Mesendoderm (in vitro differentiated cells): ENCODE results near the gene ATP5F1D.
A peak's percentile ranks its signal among the peaks of the same experiment; 100 is the strongest.

Experiments used
- DNase-seq: peaks from one replicate; pipeline ENCODE4 v3.0.0; 2013
- H2AK5ac ChIP-seq: 2 replicates; pipeline ENCODE4 v1.6.1; 2013; ENCODE audit warnings: low read length, inconsistent platforms
- H2BK120ac ChIP-seq: 2 replicates; pipeline ENCODE4 v1.6.1; 2013; ENCODE audit warnings: low read depth, mild to moderate bottlenecking, low read length, moderate library complexity, mixed read lengths
- H2BK15ac ChIP-seq: replicated peaks from 2 replicates; pipeline ENCODE4 v1.6.1; 2013; ENCODE audit warnings: low read depth, mild to moderate bottlenecking, moderate library complexity
- H2BK5ac ChIP-seq: 2 replicates; pipeline ENCODE4 v1.6.1; 2013; ENCODE audit warnings: low read length, inconsistent platforms
- H3K18ac ChIP-seq: 2 replicates; pipeline ENCODE4 v1.6.1; 2013; ENCODE audit warnings: mild to moderate bottlenecking, low read length, mixed read lengths
- H3K23ac ChIP-seq: one replicate; pipeline ENCODE4 v1.6.1; 2013; ENCODE audit warnings: low read length
- H3K27ac ChIP-seq: 2 replicates; pipeline ENCODE4 v1.5.1; 2013; ENCODE audit warnings: low read depth, mild to moderate bottlenecking, inconsistent platforms, low read length, moderate library complexity
- H3K27me3 ChIP-seq: 2 replicates; pipeline ENCODE4 v1.6.1; 2013; ENCODE audit warnings: low read length, control low read depth, mild to moderate bottlenecking, inconsistent platforms; ENCODE audit not compliant: insufficient read depth, poor library complexity
- H3K36me3 ChIP-seq: 2 replicates; pipeline ENCODE4 v1.6.1; 2013; ENCODE audit warnings: low read length, inconsistent platforms; ENCODE audit not compliant: control insufficient read depth, insufficient read depth
- H3K4ac ChIP-seq: one replicate; pipeline ENCODE4 v1.6.1; 2013; ENCODE audit warnings: low read depth, mild to moderate bottlenecking, low read length, moderate library complexity
- H3K4me1 ChIP-seq: 2 replicates; pipeline ENCODE4 v1.6.1; 2013; ENCODE audit warnings: low read depth, low read length, inconsistent platforms; ENCODE audit not compliant: control insufficient read depth
- H3K4me2 ChIP-seq: 2 replicates; pipeline ENCODE4 v1.6.1; 2013; ENCODE audit warnings: low read length
- H3K4me3 ChIP-seq: 2 replicates; pipeline ENCODE4 v1.5.1; 2013; ENCODE audit warnings: mild to moderate bottlenecking, low read length
- H3K56ac ChIP-seq: one replicate; pipeline ENCODE4 v1.6.1; 2013; ENCODE audit warnings: low read length
- H3K79me1 ChIP-seq: 2 replicates; pipeline ENCODE4 v1.6.1; 2013; ENCODE audit warnings: low read length, inconsistent platforms
- H3K79me2 ChIP-seq: 2 replicates; pipeline ENCODE4 v1.6.1; 2013; ENCODE audit warnings: mild to moderate bottlenecking, low read length; ENCODE audit not compliant: control insufficient read depth, insufficient read depth
- H3K9ac ChIP-seq: 2 replicates; pipeline ENCODE4 v1.6.1; 2013; ENCODE audit warnings: low read length, inconsistent platforms
- H4K5ac ChIP-seq: one replicate; pipeline ENCODE4 v1.6.1; 2013; ENCODE audit warnings: low read length
- H4K8ac ChIP-seq: one replicate; pipeline ENCODE4 v1.6.1; 2013; ENCODE audit warnings: low read depth, mild to moderate bottlenecking, control low read depth, low read length, moderate library complexity
- WGBS: extraction: QIAGEN DNeasy Blood & Tissue Kit; methylation state at CpG from one replicate; pipeline ENCODE4 v1.1.7; 2013; ENCODE audit warnings: low lambda C conversion rate, missing lambda C conversion rate; ENCODE audit not compliant: insufficient coverage; ENCODE audit errors: extremely low coverage; 5-methylcytosine and 5-hydroxymethylcytosine counted together

Gene ATP5F1D

DNA sequence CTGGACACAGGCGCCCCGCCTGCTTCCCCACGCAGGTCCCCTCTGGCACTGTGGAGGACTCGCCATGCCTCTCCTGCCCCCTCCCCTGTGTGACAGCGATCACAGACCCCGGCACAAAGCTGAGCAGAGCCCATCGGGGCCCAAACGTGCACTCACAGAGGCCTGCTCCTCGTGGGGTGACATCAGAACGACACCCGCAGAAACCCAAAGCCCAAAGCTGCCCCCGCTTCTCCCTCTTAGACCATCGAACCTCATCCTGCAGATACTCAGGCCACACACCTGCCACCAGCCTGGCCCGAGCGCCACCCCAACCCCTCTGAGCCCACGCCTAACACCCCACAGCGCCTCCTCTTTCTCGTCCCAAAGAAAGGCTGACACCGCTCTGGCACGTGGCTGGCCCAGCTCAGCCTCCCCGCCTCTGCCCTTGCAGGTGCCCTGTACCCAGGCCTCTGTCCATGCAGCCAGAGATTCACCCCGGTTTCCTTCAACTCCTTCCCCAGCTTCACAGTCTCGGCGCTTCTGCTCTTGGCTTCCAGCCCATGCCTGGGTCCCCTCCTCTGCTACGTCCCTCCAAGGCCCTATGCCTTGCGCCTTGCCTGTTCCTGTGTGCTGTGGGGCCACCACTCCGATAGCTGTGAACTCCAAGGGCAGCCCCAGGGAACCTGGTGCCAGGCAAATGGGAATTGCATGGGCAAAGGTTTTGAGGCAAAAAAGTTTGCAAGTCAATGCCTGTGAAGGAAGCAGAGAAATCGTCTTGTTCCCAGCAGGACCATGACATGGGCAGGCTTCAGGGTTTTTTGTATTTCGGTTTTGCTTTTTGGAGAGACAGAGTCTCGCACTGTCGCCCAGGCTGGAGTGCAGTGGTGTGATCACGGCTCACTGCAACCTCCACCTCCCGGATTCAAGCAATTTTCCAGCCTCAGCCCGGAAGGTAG lies 2.9 kb upstream of the ATP5F1D start:
- Histone ChIP-seq H2BK120ac (no peak overlapping the region), H3K9ac (peak overlapping the region; percentile 63)
- WGBS, result no CpG with 5 or more reads among the region's 34 CpGs

DNA sequence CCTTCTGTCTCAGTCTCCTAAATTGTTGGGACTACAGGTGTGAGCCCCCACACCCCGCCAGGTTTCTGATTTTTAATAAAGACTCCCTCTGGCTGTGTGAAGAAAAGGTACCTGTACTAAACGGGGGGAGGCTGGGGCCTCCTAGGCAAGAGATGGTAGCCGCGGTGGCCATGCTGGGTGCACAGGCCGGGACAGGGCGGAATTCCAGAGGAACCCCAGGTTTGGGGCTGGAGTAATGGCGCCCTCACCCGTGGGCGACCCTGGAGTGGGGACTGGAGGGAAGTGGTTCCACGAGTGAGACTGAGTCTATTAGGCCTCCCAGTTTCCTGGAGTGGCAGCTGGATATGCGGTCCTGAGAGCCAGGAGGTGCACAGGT lies 2.1 kb upstream of the ATP5F1D start:
- Histone ChIP-seq H3K27ac (no peak overlapping the region), H3K27me3 (no peaks in the 10 kb centered on the region), H3K18ac (no peak overlapping the region), H2BK15ac (no peak overlapping the region), H3K4me2 (no peak overlapping the region), H3K4me3 (no peak overlapping the region), H3K36me3 (no peaks in the 10 kb centered on the region), H4K8ac (no peak overlapping the region), H3K79me2 (peaks cover 5% of the 10 kb centered on the region), H2AK5ac (no peak overlapping the region), H3K79me1 (peaks cover 5% of the 10 kb centered on the region), H2BK120ac (no peak overlapping the region), H3K9ac (no peak overlapping the region), H3K4ac (no peak overlapping the region), H2BK5ac (no peak overlapping the region), H3K23ac (no peak overlapping the region), H3K4me1 (no peaks in the 10 kb centered on the region), H3K56ac (peak overlapping the region; percentile 77), H4K5ac (no peak overlapping the region)
- no CpG with 5 or more reads among the region's 11 CpGs for WGBS
- DNase-seq, result no peak

More for the DNA sequence above, 2.9 kb upstream of the ATP5F1D start:
- Histone ChIP-seq H2BK15ac (no peak overlapping the region), H3K79me2 (peaks cover 5% of the 10 kb centered on the region), H3K27ac (no peak overlapping the region), H3K4me2 (peak overlapping the region; percentile 29), H3K79me1 (peaks cover 5% of the 10 kb centered on the region), H3K23ac (peak overlapping the region; percentile 90), H2BK5ac (no peak overlapping the region), H3K27me3 (no peaks in the 10 kb centered on the region), H2AK5ac (peak overlapping the region; percentile 4), H3K36me3 (no peaks in the 10 kb centered on the region), H3K4me3 (no peak overlapping the region), H3K4ac (peak overlapping the region; percentile 38), H3K56ac (peak overlapping the region; percentile 69), H3K18ac (peak overlapping the region; percentile 45), H3K4me1 (no peaks in the 10 kb centered on the region), H4K5ac (no peak overlapping the region), H4K8ac (no peak overlapping the region)
- no peak for DNase-seq

DNA sequence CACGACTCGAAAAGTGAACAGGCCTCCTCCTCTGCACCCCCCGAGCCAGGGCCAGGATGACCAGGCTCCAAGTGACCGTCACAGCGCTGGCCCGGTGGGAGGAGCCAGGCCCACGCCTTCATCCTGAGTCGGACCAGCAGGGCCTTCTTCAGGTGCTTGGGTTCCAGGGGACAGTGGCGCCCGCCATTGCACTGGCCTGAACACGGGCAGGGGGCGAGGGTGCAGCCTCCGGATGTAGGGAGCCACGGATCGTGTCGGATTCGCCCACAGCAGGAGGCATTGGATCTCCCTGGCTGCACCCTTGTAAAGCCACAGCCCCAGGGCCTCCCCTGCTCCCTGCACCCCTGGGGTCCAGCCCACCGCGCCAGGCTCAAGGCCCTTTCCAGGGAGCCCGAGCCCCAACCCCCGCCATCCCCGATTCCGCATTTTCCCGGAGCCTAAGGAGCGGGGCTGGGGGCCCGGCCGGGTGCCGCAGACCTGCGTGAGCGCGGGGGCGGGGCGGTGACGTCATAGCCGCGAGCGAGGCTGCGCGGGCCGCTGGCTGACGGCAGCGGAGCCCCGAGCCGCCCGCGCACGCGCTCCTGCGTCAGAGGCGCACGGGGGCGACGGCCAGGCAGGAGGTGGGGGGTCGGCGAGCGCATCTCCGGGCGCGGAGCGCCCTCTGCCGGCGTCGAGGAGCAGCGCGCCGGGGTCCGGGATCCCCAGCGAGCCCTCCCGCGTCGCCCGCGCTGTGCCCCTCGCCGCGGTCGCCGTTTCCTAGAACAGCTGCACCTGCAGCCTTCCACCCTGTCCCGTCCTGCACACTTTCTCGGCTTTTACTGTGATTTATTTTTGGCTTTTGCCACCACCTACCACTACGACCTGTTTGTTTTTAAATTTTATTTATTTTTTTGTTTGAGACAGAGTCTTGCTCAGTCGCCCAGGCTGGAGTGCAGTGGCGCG lies 1.5 kb upstream of the ATP5F1D start:
- no peaks in the 10 kb centered on the region for H3K4me1 ChIP-seq
- no CpG with 5 or more reads among the region's 84 CpGs for WGBS
- H3K27ac ChIP-seq, result peak overlapping the region; percentile 2
- H3K56ac ChIP-seq, result peak overlapping the region; percentile 77
- peaks cover 5% of the 10 kb centered on the region for H3K79me1 ChIP-seq
- no peak overlapping the region for H3K4me3 ChIP-seq
- no peaks in the 10 kb centered on the region for H3K36me3 ChIP-seq
- peak overlapping the region; percentile 71 for H3K9ac ChIP-seq
- H2BK15ac ChIP-seq, result no peak overlapping the region
- H2BK120ac ChIP-seq, result no peak overlapping the region
- H3K4me2 ChIP-seq, result peak overlapping the region; percentile 62
- H3K23ac ChIP-seq, result no peak overlapping the region
- H3K27me3 ChIP-seq, result no peaks in the 10 kb centered on the region
- H3K18ac ChIP-seq, result peak overlapping the region; percentile 89
- H4K5ac ChIP-seq, result no peak overlapping the region
- peak; percentile 92 for DNase-seq
- H4K8ac ChIP-seq, result no peak overlapping the region
- H3K4ac ChIP-seq, result peak overlapping the region; percentile 77
- H2AK5ac ChIP-seq, result no peak overlapping the region
- no peak overlapping the region for H2BK5ac ChIP-seq
- H3K79me2 ChIP-seq, result peaks cover 5% of the 10 kb centered on the region

DNA sequence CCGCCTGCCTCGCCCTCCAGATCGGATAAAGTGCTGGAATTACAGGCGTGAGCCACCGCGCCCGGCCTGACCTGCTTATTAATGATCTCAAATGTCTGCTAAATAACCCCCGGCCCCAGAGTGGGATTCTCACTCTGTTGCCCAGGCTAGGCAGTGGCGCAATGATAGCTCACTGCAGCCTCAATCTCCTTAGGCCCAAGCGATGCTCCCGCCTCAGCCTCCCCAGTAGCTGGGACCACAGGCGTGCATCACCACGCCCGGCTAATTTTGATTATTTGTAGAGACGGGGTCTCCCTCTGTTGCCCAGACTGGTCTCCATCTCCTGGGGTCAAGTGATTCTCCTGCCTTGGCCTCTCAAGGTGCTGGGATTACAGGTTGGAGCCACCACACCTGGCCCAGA lies 626 bp upstream of the ATP5F1D start:
- H3K27ac ChIP-seq, result no peak overlapping the region

DNA sequence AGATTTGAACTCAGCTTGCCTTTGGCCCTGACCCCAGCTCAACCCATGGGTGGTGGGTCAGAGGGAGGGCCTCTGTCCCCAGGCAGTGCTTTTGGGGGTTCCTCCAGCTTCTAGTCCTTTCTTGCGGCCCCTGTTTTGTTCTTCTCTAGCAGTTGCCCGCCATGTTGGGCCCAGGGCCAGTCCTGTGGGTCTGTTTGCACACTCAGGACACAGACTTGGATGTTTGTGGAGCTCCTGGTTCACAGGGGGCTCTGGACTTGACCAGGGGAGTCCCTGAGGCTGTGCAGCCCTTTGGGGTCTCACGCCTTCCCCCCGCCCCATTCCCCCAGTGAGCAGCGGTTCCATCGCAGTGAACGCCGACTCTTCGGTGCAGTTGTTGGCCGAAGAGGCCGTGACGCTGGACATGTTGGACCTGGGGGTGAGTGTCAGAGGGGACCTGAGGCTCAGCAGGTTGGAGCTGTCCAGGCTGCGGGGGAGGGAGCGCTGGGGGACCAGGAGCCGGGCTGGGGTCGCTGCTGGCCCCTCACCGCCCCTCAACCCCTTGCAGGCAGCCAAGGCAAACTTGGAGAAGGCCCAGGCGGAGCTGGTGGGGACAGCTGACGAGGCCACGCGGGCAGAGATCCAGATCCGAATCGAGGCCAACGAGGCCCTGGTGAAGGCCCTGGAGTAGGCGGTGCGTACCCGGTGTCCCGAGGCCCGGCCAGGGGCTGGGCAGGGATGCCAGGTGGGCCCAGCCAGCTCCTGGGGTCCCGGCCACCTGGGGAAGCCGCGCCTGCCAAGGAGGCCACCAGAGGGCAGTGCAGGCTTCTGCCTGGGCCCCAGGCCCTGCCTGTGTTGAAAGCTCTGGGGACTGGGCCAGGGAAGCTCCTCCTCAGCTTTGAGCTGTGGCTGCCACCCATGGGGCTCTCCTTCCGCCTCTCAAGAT lies 2.5 kb downstream of the ATP5F1D start:
- H3K27ac ChIP-seq, result no peak overlapping the region
- no peaks in the 10 kb centered on the region for H3K27me3 ChIP-seq
- no peak overlapping the region for H4K5ac ChIP-seq
- H3K4me3 ChIP-seq, result no peak overlapping the region
- H2BK5ac ChIP-seq, result no peak overlapping the region
- no peak overlapping the region for H3K4me2 ChIP-seq
- no peak overlapping the region for H3K18ac ChIP-seq
- H3K79me1 ChIP-seq, result peaks cover 5% of the 10 kb centered on the region
- peak; percentile 82 for DNase-seq
- no peak overlapping the region for H3K23ac ChIP-seq
- H3K79me2 ChIP-seq, result peaks cover 5% of the 10 kb centered on the region
- no peaks in the 10 kb centered on the region for H3K36me3 ChIP-seq
- WGBS, result no CpG with 5 or more reads among the region's 33 CpGs
- no peaks in the 10 kb centered on the region for H3K4me1 ChIP-seq
- H4K8ac ChIP-seq, result no peak overlapping the region
- H2BK120ac ChIP-seq, result no peak overlapping the region
- no peak overlapping the region for H2BK15ac ChIP-seq
- peak overlapping the region; percentile 50 for H3K9ac ChIP-seq
- H3K56ac ChIP-seq, result peak overlapping the region; percentile 79
- H2AK5ac ChIP-seq, result no peak overlapping the region
- no peak overlapping the region for H3K4ac ChIP-seq

More for the DNA sequence above, 626 bp upstream of the ATP5F1D start:
- no peak for DNase-seq
- Histone ChIP-seq H2AK5ac (no peak overlapping the region), H3K4me3 (no peak overlapping the region), H4K5ac (no peak overlapping the region), H3K36me3 (no peaks in the 10 kb centered on the region), H4K8ac (no peak overlapping the region), H3K27me3 (no peaks in the 10 kb centered on the region), H2BK120ac (no peak overlapping the region), H3K4me2 (no peak overlapping the region), H2BK15ac (no peak overlapping the region), H2BK5ac (no peak overlapping the region), H3K9ac (no peak overlapping the region), H3K23ac (no peak overlapping the region), H3K79me1 (peaks cover 5% of the 10 kb centered on the region), H3K4me1 (no peaks in the 10 kb centered on the region), H3K4ac (no peak overlapping the region), H3K18ac (no peak overlapping the region), H3K56ac (peak overlapping the region; percentile 34), H3K79me2 (peaks cover 5% of the 10 kb centered on the region)
- no CpG with 5 or more reads among the region's 15 CpGs for WGBS
